NCI-H1930 (cell line): Measurements from ENCODE around the gene MIA.
"Not testable (repeated sequence)": the region's sequence is repeated elsewhere in the genome, so short reads cannot be mapped to it uniquely, and the experiment has no call there.

ENCODE experiments used
- DNase-seq, 2 experiments: peaks; one replicate each; lab custom pipeline; 2025; lab: John Stamatoyannopoulos, UW

MIA gene

DNA sequence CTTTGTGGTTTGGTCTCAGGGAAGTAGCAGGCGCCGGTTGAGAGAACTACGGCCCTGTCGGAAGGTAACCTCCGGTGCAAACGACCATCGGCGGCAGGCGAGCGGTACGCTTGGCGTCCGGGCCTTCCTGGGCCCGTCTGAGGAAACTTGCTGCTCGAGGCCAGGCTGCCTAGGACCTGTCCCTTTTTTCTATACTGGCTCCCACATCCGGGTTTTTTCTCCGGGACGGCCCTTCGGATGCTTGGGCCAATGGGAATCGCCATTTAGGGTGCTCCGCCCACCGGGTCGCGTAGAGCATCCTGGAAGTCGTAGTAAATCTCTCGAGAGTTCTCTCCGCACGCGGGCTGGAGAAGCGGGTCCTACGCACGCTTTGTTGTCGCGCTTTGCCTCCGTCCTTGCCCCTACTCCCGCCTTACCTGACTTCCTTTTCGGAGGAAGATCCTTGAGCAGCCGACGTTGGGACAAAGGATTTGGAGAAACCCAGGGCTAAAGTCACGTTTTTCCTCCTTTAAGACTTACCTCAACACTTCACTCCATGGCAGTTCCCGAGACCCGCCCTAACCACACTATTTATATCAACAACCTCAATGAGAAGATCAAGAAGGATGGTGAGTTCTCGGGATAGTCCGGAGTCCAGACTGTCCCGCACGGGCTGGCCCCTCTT lies 24.3 kb upstream of the MIA start, which contains the start of gene SNRPA:
Gene SNRPA (plus strand): TSS at position 330 of the 664 bp plus-strand sequence. CDS start 206 bp downstream, at position 536.
- DNase-seq = peak; percentile 97 to 99

DNA sequence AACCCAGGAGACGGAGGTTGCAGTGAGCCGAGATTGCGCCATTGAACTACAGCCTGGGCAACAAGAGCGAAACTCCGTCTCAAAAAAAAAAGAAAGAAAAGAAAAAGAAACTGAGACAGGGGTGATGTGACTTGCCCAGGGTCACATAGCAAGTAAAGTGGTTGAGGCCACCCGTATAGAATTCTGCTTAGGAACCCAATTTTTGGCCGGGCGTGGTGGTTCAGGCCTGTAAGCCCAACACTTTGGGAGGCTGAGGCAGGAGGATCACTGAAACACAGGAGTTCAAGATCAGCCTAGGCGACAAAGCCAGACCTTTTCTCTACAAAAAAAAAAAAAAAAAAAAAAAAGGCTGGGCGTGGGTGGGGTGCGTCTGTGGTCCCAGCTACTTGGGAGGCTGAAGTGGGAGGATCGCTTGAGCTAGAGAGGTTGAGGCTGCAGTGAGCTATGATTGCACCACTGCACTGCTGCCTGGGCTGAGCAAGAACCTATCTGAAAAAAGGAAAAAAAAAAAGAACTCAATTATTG lies 23.0 kb upstream of the MIA start:
- no peak for DNase-seq

DNA sequence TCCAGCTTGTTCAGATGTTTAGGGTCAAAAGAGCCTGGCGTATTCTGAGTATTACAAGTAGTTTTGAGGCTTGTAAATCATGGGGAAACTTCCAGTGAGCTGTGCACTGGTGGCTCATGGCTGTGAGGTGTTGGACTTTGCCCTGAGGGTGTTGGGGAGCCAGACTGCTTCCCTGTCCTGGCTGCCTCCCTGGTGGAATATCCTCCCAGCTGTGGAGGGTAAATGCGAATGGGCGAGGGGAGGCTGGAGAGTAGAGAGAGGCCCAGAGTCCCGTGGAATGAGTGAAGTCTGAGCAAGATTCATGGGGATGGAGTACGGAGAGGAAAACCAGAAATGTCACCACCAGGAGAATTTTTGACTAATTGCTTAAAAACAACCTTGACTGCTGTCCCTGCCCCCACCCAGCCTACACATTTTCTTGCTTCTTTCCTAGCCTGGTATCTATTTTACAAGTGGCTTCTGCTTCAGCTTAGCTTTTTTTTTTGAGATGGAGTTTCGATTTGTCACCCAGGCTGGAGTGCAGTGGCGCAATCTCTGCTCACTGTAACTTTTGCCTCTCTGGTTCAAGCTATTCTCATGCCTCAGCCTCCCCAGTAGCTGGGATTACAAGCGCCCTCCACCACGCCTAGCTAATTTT lies 20.6 kb upstream of the MIA start:
- no peak for DNase-seq

DNA sequence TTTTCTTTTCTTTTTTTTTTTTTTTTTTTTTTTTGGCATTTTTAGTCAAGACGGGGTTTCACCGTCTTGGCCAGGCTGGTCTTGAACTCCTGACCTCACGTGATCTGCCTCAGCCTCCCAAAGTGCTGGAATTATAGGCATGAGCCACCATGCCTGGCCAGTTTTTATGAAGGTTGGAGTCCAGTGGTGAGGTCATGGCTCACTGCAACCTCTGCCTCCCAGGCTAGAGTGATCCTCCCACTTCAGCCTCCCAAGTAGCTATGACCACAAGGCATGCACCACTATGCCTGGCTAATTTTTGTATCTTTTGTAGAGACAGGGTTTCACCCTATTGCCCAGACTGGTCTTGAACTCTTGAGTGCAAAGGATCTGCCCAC lies 20.1 kb upstream of the MIA start:
- DNase-seq = no peak

DNA sequence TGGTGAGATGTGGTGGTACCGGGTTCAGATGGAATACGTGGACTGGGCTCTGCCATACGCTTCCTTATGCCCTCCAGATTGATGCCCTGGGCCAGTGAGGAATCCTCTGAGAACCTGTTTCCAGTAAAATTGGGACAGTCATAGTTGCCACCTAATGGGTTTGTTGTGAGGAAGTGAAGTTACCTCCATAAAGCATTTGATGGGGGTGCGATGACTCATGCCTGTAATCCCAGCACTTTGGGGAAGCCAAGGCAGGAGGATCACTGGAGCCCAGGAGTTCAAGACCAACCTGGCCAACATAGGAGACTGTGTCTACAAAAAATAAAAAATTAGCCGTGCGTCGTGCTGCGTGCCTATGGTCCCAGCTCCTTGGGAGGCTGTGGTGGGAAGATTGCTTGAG lies 19.5 kb upstream of the MIA start:
- DNase-seq = no peak

DNA sequence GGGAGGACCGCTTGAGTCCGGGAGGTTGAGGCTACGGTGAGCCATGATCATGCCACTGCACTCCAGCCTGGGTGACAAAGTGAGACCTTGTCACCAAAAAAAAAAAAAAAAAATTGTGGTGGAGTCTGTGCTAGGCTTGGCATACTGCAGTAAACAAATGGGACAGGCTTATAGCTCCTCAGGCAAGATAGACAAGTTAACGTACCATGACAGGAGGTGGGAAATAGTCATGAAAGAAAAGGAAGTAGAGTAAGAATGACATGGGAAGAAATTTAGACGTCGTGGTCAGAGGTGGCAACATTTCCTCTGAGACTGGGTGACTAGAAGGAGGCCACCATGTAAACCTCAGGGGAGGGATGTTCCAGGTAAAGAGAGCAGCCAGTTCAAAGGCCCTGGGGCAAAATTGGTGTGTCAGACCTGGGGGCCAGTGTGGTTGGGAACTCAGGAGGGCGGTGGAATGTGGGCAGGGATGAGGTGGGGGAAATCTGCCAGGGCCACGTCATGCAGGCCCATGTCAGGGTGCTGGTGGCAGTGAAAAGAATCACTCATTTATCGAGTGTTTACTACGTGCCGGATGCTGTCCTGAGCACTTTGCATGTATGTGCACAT lies 18.7 kb upstream of the MIA start:
- no peak for DNase-seq

DNA sequence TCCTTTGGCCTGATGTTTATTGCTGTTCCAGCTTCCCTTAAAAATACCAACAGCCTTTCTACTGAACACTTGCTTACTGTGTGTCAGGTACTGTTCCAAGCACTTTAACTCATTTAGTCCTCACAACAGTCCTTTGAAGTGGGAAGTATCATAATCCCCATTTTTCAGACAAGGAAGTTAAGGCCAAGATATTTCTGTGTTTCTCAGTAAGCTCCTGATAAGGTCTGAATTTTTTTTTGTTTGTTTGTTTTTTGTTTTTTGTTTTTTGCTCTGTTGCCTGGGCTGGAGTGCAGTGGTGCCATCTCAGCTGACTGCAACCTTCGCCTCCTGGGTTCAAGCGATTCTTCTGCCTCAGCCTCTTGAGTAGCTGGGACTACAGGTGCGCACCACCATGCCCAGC lies 16.8 kb upstream of the MIA start:
- DNase-seq = no peak

DNA sequence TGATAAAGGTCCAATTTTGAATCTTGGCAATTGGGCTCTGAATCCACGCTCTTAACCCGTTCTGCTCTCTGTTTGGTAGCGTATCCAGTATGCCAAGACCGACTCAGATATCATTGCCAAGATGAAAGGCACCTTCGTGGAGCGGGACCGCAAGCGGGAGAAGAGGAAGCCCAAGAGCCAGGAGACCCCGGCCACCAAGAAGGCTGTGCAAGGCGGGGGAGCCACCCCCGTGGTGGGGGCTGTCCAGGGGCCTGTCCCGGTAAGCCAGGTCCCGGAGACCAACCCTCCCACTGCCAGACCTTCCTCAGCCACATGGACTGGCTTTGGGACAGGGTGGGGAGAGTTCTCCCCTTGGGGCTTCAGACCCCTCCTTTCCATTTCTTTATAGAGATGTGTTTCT lies 16.0 kb upstream of the MIA start:
- DNase-seq = no peak

DNA sequence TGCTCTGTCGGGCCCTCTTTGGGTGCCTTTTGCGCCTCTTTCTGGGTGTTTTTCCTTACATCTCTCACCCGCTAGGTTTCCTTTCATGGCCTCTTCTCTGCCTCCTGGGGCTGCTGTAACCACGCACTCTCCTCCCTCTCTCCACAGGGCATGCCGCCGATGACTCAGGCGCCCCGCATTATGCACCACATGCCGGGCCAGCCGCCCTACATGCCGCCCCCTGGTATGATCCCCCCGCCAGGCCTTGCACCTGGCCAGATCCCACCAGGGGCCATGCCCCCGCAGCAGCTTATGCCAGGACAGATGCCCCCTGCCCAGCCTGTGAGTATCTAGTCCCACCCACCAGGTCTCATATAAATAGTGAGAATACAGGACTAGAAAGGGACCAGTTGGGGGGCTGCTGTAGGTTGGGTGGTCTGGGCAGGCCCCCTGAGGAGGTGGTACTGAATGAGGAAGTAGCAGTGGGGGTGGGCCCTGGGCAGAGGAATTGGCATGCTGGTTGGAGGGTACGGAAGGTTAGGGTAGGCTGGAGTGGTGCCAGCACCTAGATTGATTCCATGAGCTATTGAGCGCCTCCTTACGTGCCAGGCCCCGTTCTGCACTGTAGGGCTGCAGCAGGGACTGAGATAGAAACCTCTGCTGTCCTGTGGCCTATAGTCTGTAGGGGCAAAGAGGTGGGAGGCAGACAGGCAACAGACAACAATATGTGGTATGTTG lies 12.4 kb upstream of the MIA start:
- DNase-seq = no peak

DNA sequence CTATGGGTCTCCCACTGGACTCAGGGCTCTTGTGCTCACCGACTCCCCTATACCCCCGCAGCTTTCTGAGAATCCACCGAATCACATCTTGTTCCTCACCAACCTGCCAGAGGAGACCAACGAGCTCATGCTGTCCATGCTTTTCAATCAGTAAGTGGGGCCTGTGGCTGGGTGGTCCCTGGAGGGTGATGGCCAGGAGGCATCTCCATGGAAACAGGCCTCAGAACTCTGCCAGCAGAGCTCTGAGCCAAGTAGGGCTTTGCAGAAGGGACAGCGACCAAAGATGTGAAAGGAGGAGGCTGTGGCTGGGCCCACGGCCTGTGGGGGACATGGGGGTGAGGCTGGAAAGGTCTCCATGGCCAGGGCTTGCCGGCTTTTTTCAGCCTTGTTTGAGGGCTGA lies 11.8 kb upstream of the MIA start:
- DNase-seq = no peak

DNA sequence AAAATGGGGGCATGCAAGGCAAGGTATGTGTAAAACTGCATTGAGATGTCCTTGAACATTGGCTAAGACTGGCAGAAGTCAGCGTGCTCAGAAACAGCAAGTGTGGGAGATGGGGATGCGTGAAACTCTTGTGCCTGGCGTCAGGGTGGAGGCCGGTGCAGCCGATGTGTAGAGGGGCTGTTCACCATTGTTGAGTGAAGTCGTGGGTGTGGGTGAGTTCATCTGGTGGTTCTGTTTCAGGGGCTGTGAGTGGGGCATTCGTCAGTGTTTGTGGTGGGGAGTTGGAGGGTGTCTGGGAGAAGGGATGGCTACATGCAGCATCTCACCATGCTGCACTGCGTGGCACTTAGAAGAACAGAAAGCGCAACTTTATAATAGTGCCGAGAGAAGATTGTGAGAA lies 11.4 kb upstream of the MIA start:
- no peak for DNase-seq

DNA sequence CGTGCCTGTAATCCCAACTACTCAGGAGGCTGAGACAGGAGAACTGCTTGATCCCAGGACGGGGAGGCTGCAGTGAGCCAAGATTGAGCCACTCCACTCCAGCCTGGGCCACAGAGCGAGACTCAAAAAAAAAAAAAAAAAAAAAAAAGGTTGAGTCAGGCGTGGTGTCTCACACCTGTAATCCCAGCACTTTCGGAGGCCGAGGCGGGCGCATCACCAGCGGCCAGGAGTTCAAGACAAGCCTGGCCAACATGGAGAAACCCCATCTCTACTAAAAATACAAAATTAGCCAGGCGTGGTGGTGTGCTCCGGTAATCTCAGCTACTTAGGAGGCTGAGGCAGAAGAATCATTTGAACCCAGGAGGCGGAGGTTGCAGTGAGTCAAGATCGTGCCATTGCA lies 8.9 kb upstream of the MIA start:
- not testable (repeated sequence) for DNase-seq

DNA sequence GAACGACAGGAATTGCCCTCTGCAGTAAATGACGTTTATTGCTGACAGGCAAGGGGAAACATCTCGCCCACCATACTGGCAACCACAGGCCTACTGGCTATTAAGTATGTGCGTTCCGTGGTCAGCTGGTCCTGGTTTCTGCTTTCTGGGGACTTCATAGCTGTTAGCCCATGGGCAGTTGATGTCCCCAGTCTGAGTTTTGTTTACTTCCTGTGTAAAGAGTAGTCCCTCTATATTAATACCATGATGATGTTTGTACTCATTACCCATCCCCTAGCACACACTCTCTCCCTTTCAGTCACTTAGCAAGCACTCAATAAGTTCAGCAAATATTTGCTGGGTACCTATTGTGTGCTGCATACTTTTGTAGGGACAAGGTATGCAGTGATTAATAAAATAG lies 6.5 kb upstream of the MIA start:
- DNase-seq = no peak

DNA sequence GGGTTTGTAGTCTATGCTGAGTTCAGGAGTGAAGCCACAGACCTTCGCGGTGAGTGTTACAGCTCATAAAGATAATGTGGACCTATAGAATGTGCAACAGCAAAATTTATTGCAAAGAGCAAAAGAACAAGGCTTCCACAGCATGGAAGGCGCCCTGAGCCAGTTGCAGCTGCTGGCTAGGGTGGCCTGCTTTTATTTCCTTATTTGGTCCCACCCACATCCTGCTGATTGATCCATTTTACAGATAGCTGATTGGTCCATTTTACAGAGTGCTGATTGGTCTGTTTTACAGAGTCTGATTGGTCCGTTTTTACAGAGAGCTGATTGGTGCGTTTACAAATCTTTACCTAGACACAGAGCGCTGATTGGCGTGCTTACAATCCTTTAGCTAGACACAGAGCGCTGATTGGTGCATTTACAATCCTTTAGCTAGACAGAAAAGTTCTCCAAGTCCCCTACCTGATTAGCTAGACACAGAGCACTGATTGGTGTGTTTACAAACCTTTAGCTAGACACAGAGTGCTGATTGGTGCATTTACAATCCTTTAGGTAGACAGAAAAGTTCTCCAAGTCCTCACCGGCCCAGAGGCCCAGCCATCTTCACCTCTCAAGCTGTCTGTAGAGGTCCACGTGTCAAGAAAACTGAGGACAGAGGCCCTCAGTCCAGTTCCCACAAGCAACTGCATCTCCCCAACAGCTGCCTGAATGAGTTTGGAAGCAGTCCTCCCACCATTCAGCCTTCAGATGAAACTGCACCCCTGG lies 4.0 kb upstream of the MIA start:
- DNase-seq = not testable (repeated sequence)

DNA sequence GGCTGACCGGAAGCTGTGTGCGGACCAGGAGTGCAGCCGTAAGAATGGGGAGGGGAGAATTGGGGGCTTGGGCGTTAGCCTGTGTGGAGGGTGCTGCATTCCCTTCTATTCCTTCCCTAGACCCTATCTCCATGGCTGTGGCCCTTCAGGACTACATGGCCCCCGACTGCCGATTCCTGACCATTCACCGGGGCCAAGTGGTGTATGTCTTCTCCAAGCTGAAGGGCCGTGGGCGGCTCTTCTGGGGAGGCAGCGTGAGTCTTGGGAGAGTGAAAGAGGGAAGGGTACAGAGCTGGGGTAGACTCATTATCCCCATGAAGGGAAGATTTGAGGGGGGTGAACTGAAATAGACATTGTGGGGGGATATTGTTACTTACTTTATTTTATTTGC lies 306 bp downstream of the MIA start:
- no peak for DNase-seq

DNA sequence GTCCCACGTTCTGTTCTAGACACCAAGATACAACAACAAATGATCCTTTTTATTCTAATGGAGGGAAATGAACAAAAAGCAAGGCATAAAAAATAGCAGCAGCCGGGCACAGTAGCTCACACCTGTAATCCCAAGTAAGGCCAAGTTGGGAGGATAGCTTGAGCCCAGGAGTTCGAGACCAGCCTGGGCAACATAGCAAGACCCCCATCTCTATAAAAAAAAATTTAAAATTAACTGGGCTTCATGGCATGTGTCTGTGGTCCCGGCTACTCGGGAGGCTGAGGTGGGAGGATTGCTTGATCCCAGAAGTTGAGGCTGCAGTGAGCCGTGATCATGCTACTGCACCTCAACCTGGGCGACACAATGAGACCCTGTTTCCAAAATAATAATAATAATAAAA lies 1.0 kb downstream of the MIA start:
- no peak for DNase-seq

DNA sequence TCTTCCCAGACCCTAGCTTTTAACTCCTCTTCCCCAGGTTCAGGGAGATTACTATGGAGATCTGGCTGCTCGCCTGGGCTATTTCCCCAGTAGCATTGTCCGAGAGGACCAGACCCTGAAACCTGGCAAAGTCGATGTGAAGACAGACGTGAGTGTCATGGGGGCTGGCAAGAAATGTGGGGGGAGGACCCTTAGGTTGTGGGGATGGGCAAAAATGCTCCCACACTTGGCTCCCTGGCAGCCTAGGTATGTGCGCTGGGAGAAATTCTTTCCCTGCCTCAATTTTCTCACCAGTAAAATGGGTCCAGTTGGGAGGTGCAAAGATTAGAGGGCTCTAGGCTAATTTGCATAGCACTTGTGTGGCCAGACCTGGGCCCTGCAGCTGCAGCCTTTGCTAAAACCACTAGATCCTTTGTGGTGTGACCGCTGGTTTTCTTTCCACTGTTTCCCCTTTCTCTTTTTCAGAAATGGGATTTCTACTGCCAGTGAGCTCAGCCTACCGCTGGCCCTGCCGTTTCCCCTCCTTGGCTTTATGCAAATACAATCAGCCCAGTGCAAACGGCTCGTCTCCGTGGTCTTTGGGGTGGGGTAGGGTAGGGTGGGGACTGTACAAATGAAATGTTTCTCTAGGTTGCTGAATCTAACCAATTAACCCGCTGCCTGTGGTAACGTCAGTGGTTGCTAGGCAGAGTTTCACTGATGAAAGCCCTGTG lies 1.8 kb downstream of the MIA start:
- DNase-seq = peak; percentile 85 to 90

DNA sequence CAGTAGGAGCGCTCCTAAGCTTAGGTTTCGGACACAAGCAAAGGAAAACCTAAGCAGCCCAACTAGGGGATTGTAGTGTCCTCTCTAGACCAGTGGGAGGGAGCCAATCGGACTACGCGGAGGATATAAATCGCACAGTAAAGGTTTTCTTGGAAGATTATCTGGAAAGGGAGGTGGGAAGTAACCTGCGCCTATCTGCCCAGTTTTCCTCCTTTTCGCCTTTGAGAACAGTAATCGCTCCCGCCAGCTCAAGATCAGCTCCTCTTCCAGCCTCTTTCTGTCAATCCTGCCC lies 2.3 kb downstream of the MIA start:
- no peak for DNase-seq

DNA sequence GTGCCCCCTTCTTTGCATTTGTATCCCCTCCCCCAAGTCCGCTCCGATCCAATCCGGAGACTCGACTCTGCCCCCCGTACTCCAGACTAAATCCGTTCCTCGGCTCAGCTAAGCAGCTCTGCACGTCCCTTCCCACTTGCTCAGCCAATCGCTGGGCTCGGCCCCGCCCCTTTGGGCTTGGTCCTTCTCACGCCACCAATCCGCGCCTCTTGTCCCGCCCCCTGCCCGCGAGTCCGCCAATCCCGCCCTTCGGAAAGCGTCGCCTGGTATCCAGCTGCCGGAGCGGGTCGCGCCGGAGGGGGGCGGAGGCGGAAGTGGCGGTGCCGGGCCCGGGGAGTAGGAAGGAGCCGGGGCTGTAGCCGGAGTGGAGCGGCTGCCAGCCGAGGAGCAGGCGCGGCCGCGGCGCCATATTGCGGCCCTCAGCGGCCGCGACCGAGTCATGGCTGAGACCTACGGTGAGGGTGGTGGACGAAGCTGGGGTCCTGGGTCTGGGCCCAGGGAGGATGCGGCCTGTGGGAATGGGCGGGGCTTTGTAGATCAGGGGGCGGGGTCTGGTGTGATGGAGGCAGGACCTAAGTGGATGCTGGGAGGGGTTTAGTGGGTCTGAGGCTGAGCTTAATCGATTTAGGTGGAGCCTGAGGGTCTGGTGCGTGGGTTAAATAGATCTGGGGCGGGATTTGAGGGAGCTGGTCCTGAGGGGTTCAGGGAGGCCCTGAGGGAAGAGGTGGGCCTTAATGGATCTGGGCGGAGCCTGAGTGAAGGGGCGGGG lies 2.8 kb downstream of the MIA start, which contains the start of gene RAB4B:
Gene RAB4B (plus strand): TSS at position 311 of the 769 bp plus-strand sequence. CDS start 129 bp downstream, at position 440.
- peak; percentile 100 for DNase-seq

DNA sequence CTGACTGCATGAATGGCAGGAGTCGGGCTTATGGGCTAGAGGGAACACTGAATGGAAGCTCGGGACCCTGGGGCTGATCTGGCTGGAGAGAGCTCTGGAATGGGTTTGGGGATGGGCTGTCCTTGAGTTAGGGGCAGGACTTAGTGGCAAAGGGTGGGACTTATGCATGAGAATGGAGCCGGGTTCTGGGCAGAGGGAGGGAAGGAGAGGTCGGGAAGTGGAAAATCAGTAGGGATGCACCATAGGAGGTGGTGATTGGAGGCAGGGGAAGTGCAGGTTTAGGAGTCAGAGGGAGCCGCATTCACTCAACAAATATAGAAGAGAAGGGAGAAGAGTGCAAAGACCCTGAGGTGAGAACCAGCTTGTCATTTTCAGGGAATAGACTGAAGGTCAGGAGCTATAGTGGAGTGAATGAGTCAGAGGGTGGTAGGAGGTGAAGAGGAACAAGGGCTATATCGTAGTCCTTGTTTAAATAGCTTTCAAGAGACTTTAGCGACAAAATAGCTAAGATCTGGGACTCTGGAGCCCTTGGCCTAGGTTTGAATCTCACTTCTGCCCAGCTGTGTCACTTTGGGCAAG lies 3.5 kb downstream of the MIA start:
- DNase-seq = no peak
